ENCODE results near the gene GMDS.

GMDS gene

DNA sequence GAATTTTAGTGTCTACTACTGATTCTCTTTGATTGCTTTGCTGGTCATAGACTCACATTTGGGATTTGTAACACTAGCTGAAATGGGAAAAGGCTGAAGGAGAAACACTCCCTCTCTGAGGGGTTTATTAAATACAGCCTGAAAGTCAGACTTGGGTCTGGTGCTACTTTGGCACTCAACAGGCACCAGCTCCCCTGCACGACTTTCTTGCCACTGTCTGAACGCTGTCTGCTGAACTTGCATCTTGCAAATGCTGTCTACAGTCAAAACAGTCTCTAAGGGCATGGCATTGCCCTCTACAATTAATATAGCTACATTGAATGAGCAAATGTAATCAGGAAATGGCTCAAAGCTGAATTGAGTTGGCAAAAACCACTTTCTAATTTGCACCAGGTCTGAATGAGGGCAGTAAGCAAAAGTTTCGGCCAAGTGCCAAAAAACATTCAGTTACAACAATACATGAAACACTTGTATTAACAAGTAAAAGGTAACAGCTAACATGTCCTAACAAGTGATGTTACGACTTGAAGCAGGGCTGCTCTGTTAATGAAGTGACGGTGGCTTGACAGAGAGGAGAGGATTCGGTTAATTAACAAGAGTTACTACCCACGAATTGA, 516.2 kb downstream of the GMDS start:
- peaks cover 3 to 4% of the 10 kb centered on the region in 2 experiments for H3K36me3 ChIP-seq (ENCODE audit: control insufficient read depth in 1 of 2, insufficient read depth in 2 of 2, low read depth in 1 of 2, low read length in 2 of 2)
- 79% methylated on average over 4 of the region's 7 CpGs for WGBS
- H2BK12ac ChIP-seq (ENCODE audit: low read length in 2 of 2) = no peak overlapping the region
- H3K27me3 ChIP-seq (ENCODE audit: control insufficient read depth in 1 of 2, insufficient read depth in 1 of 2, low read length in 2 of 2) = no peaks in the 10 kb centered on the region
- no peak overlapping the region for H2BK5ac ChIP-seq (ENCODE audit: low read depth, low read length, poor library complexity, severe bottlenecking)
- H2AFZ ChIP-seq (ENCODE audit: low read depth, low read length) = no peak overlapping the region
- no peak overlapping the region for H3K14ac ChIP-seq (ENCODE audit: low read length in 2 of 2)
- no peaks in the 10 kb centered on the region for H3K79me1 ChIP-seq (replicated peaks; ENCODE audit: low read length, poor library complexity, severe bottlenecking)
- H3K4me1 ChIP-seq (ENCODE audit: control insufficient read depth, insufficient read depth, low read depth, low read length) = peaks cover 2% of the 10 kb centered on the region
- no peak overlapping the region for H3K23ac ChIP-seq (ENCODE audit: low read length in 2 of 2)
- H4K8ac ChIP-seq (ENCODE audit: low read length) = no peak overlapping the region
- no peak overlapping the region for H3K18ac ChIP-seq (ENCODE audit: low read depth in 1 of 2, low read length in 2 of 2)
- no peak overlapping the region for H3K9ac ChIP-seq (ENCODE audit: low read length)
- no peak overlapping the region for H2AK5ac ChIP-seq (ENCODE audit: low read length, severe bottlenecking)
- H3K4me3 ChIP-seq (ENCODE audit: insufficient read depth in 1 of 2, low read depth in 1 of 2, low read length in 2 of 2) = no peak overlapping the region
- H3K4ac ChIP-seq (ENCODE audit: low read depth in 1 of 2, low read length in 2 of 2) = no peak overlapping the region
- no peak for DNase-seq
- H3K27ac ChIP-seq (ENCODE audit: low read length, poor library complexity, severe bottlenecking) = no peak overlapping the region
- no peak overlapping the region for H4K91ac ChIP-seq (ENCODE audit: low read length)
- H2BK15ac ChIP-seq (ENCODE audit: low read depth, poor library complexity, severe bottlenecking) = no peak overlapping the region
- H3K4me2 ChIP-seq (ENCODE audit: low read length, poor library complexity, severe bottlenecking) = no peak overlapping the region
- peaks cover 11% of the 10 kb centered on the region for H3K9me3 ChIP-seq (ENCODE audit: control insufficient read depth, low read length)
- H2BK120ac ChIP-seq (ENCODE audit: low read depth, low read length) = no peak overlapping the region

- no peak overlapping the region for H2BK120ac ChIP-seq (ENCODE audit: low read depth, low read length)
- peaks cover 3 to 4% of the 10 kb centered on the region in 2 experiments for H3K36me3 ChIP-seq (ENCODE audit: control insufficient read depth in 1 of 2, insufficient read depth in 2 of 2, low read depth in 1 of 2, low read length in 2 of 2)
- H2AK5ac ChIP-seq (ENCODE audit: low read length, severe bottlenecking) = no peak overlapping the region
- DNase-seq = no peak
- H3K23ac ChIP-seq (ENCODE audit: low read length in 2 of 2) = no peak overlapping the region
- peaks cover 8% of the 10 kb centered on the region for H3K9me3 ChIP-seq (ENCODE audit: control insufficient read depth, low read length)
- H3K4me2 ChIP-seq (ENCODE audit: low read length, poor library complexity, severe bottlenecking) = no peak overlapping the region
- H3K4me1 ChIP-seq (ENCODE audit: control insufficient read depth, insufficient read depth, low read depth, low read length) = peaks cover 2% of the 10 kb centered on the region
- H2BK15ac ChIP-seq (ENCODE audit: low read depth, poor library complexity, severe bottlenecking) = no peak overlapping the region
- H2AFZ ChIP-seq (ENCODE audit: low read depth, low read length) = no peak overlapping the region
- WGBS = 35% methylated on average over 11 of the region's 11 CpGs
- no peak overlapping the region for H3K18ac ChIP-seq (ENCODE audit: low read depth in 1 of 2, low read length in 2 of 2)
- no peak overlapping the region for H3K27ac ChIP-seq (ENCODE audit: low read length, poor library complexity, severe bottlenecking)
- no peaks in the 10 kb centered on the region for H3K27me3 ChIP-seq (ENCODE audit: control insufficient read depth in 1 of 2, insufficient read depth in 1 of 2, low read length in 2 of 2)
- H3K4ac ChIP-seq (ENCODE audit: low read depth in 1 of 2, low read length in 2 of 2) = no peak overlapping the region
- no peak overlapping the region for H3K9ac ChIP-seq (ENCODE audit: low read length)
- no peak overlapping the region for H4K8ac ChIP-seq (ENCODE audit: low read length)
- no peak overlapping the region for H3K4me3 ChIP-seq (ENCODE audit: insufficient read depth in 1 of 2, low read depth in 1 of 2, low read length in 2 of 2)
- no peak overlapping the region for H4K91ac ChIP-seq (ENCODE audit: low read length)
- H3K14ac ChIP-seq (ENCODE audit: low read length in 2 of 2) = no peak overlapping the region
- H2BK5ac ChIP-seq (ENCODE audit: low read depth, low read length, poor library complexity, severe bottlenecking) = no peak overlapping the region
- no peaks in the 10 kb centered on the region for H3K79me1 ChIP-seq (replicated peaks; ENCODE audit: low read length, poor library complexity, severe bottlenecking)
- no peak overlapping the region for H2BK12ac ChIP-seq (ENCODE audit: low read length in 2 of 2)
Measured at GRCh38 chr6:1726341-1726768, 519.0 kb downstream of the GMDS start.

- Histone ChIP-seq H3K27ac (ENCODE audit: low read length, poor library complexity, severe bottlenecking) (no peak overlapping the region), H3K4me1 (ENCODE audit: control insufficient read depth, insufficient read depth, low read depth, low read length) (peaks cover 2% of the 10 kb centered on the region), H4K91ac (ENCODE audit: low read length) (no peak overlapping the region), H3K4me2 (ENCODE audit: low read length, poor library complexity, severe bottlenecking) (no peak overlapping the region), H2BK120ac (ENCODE audit: low read depth, low read length) (no peak overlapping the region), H3K79me1 (replicated peaks; ENCODE audit: low read length, poor library complexity, severe bottlenecking) (no peaks in the 10 kb centered on the region), H3K36me3 (ENCODE audit: control insufficient read depth in 1 of 2, insufficient read depth in 2 of 2, low read depth in 1 of 2, low read length in 2 of 2) (peaks cover 3 to 4% of the 10 kb centered on the region in 2 experiments), H3K4me3 (ENCODE audit: insufficient read depth in 1 of 2, low read depth in 1 of 2, low read length in 2 of 2) (no peak overlapping the region), H4K8ac (ENCODE audit: low read length) (no peak overlapping the region), H2BK5ac (ENCODE audit: low read depth, low read length, poor library complexity, severe bottlenecking) (no peak overlapping the region), H2AK5ac (ENCODE audit: low read length, severe bottlenecking) (no peak overlapping the region), H3K23ac (ENCODE audit: low read length in 2 of 2) (no peak overlapping the region), H3K27me3 (ENCODE audit: control insufficient read depth in 1 of 2, insufficient read depth in 1 of 2, low read length in 2 of 2) (no peaks in the 10 kb centered on the region), H2BK12ac (ENCODE audit: low read length in 2 of 2) (no peak overlapping the region), H3K4ac (ENCODE audit: low read depth in 1 of 2, low read length in 2 of 2) (no peak overlapping the region), H3K9ac (ENCODE audit: low read length) (no peak overlapping the region), H3K14ac (ENCODE audit: low read length in 2 of 2) (no peak overlapping the region), H2BK15ac (ENCODE audit: low read depth, poor library complexity, severe bottlenecking) (no peak overlapping the region), H2AFZ (ENCODE audit: low read depth, low read length) (no peak overlapping the region), H3K9me3 (ENCODE audit: control insufficient read depth, low read length) (no peaks in the 10 kb centered on the region), H3K18ac (ENCODE audit: low read depth in 1 of 2, low read length in 2 of 2) (no peak overlapping the region)
- WGBS = 46% methylated on average over 6 of the region's 8 CpGs
- DNase-seq = no peak
Measured at GRCh38 chr6:1724616-1725015, 520.8 kb downstream of the GMDS start.

DNA sequence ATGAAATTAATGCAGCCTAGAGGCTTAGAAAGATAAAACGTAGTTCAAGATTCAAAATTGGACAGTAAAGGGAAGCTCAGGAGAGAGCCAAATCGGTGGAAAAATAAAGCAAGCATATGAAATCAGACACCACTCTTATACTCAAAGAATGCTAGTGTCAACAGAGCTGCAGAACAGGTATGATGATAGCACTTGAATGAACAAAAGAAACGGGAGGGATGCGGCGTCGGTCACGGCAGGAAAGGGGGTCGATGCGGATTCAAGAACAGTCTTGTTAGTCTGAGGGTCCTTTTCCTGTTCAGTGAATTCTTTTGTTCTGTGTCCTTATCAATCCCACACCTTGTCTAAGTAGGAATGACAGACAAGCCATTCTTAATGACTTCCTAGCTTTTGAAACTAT, 521.3 kb downstream of the GMDS start:
- no peak overlapping the region for H2BK120ac ChIP-seq (ENCODE audit: low read depth, low read length)
- H3K4me3 ChIP-seq (ENCODE audit: insufficient read depth in 1 of 2, low read depth in 1 of 2, low read length in 2 of 2) = no peak overlapping the region
- no peak for DNase-seq
- no peak overlapping the region for H3K4ac ChIP-seq (ENCODE audit: low read depth in 1 of 2, low read length in 2 of 2)
- H2BK5ac ChIP-seq (ENCODE audit: low read depth, low read length, poor library complexity, severe bottlenecking) = no peak overlapping the region
- no peak overlapping the region for H3K27ac ChIP-seq (ENCODE audit: low read length, poor library complexity, severe bottlenecking)
- no peak overlapping the region for H3K18ac ChIP-seq (ENCODE audit: low read depth in 1 of 2, low read length in 2 of 2)
- no peak overlapping the region for H3K9ac ChIP-seq (ENCODE audit: low read length)
- no peak overlapping the region for H2AFZ ChIP-seq (ENCODE audit: low read depth, low read length)
- H4K8ac ChIP-seq (ENCODE audit: low read length) = no peak overlapping the region
- H3K9me3 ChIP-seq (ENCODE audit: control insufficient read depth, low read length) = no peaks in the 10 kb centered on the region
- no peaks in the 10 kb centered on the region for H3K79me1 ChIP-seq (replicated peaks; ENCODE audit: low read length, poor library complexity, severe bottlenecking)
- H2AK5ac ChIP-seq (ENCODE audit: low read length, severe bottlenecking) = no peak overlapping the region
- no peak overlapping the region for H3K4me2 ChIP-seq (ENCODE audit: low read length, poor library complexity, severe bottlenecking)
- H3K4me1 ChIP-seq (ENCODE audit: control insufficient read depth, insufficient read depth, low read depth, low read length) = peaks cover 2% of the 10 kb centered on the region
- H3K14ac ChIP-seq (ENCODE audit: low read length in 2 of 2) = no peak overlapping the region
- H2BK15ac ChIP-seq (ENCODE audit: low read depth, poor library complexity, severe bottlenecking) = no peak overlapping the region
- WGBS = 71% methylated on average over 7 of the region's 9 CpGs
- H2BK12ac ChIP-seq (ENCODE audit: low read length in 2 of 2) = no peak overlapping the region
- no peak overlapping the region for H3K23ac ChIP-seq (ENCODE audit: low read length in 2 of 2)
- H3K27me3 ChIP-seq (ENCODE audit: control insufficient read depth in 1 of 2, insufficient read depth in 1 of 2, low read length in 2 of 2) = no peaks in the 10 kb centered on the region
- H3K36me3 ChIP-seq (ENCODE audit: control insufficient read depth in 1 of 2, insufficient read depth in 2 of 2, low read depth in 1 of 2, low read length in 2 of 2) = peaks cover 3 to 4% of the 10 kb centered on the region in 2 experiments
- H4K91ac ChIP-seq (ENCODE audit: low read length) = no peak overlapping the region

Data from mesenchymal stem cell (in vitro differentiated cells and primary cell).